Brain microvascular endothelial cell (primary cell): ENCODE results near the gene SOS1.

Experiments
- DNase-seq: peaks from one replicate; pipeline ENCODE4 v3.0.0-alpha.2; 2020
- H3K27ac ChIP-seq: fragments of 250-450 bp; sonication (Bioruptor Pico); 2 replicates; pipeline ENCODE4 v1.5.1; 2020; ENCODE audit warnings: mild to moderate bottlenecking, moderate library complexity
- H3K27me3 ChIP-seq: fragments of 250-450 bp; sonication (Bioruptor Pico); replicated peaks from 2 replicates; pipeline ENCODE4 v1.5.1; 2020; ENCODE audit warnings: mild to moderate bottlenecking
- H3K36me3 ChIP-seq: fragments of 250-450 bp; sonication (Bioruptor Pico); replicated peaks from 2 replicates; pipeline ENCODE4 v1.5.1; 2020; ENCODE audit warnings: mild to moderate bottlenecking
- H3K4me3 ChIP-seq: 2 replicates; pipeline ENCODE4 v1.5.1; 2011; ENCODE audit warnings: low read depth, mild to moderate bottlenecking, control low read depth, low read length, moderate library complexity
- in situ Hi-C: cut with HindIII; loops from 2 replicates; pipeline ENCODE4 v1.10.0; 2017; ENCODE audit warnings: low sequenced_read_pairs, low pct_ligation_motif_present
- TF ChIP-seq, protein P1 (sequence below): IDR thresholded peaks from 2 replicates; pipeline ENCODE4 v1.5.1; 2011; ENCODE audit warnings: low read depth, mild to moderate bottlenecking, moderate library complexity, low read length, control low read depth, inconsistent platforms; ENCODE audit errors: missing control alignments

SOS1 gene

DNA sequence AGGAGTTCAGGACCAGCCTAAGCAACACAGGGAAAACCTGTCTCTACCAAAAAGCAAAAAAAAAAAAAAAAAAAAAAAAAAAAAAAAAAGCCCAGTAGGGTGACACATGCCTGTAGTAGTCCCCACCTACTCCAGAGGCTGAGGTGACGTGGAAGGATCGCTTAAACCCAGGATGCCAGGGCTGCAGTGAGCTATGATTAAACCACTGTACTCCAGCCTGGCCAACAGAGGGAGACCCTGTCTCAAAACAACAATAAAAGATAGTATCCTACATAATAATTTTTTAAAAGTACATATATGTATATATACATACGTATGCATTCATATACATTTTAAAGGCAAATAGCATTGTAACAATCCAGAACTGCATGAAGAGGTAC lies 51.7 kb downstream of the SOS1 start:
- Histone ChIP-seq H3K27me3 (no peaks in the 10 kb centered on the region), H3K27ac (no peak overlapping the region), H3K4me3 (no peak overlapping the region), H3K36me3 (no peaks in the 10 kb centered on the region)
- TF ChIP-seq, protein P1, sequence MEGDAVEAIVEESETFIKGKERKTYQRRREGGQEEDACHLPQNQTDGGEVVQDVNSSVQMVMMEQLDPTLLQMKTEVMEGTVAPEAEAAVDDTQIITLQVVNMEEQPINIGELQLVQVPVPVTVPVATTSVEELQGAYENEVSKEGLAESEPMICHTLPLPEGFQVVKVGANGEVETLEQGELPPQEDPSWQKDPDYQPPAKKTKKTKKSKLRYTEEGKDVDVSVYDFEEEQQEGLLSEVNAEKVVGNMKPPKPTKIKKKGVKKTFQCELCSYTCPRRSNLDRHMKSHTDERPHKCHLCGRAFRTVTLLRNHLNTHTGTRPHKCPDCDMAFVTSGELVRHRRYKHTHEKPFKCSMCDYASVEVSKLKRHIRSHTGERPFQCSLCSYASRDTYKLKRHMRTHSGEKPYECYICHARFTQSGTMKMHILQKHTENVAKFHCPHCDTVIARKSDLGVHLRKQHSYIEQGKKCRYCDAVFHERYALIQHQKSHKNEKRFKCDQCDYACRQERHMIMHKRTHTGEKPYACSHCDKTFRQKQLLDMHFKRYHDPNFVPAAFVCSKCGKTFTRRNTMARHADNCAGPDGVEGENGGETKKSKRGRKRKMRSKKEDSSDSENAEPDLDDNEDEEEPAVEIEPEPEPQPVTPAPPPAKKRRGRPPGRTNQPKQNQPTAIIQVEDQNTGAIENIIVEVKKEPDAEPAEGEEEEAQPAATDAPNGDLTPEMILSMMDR, result peak; percentile 36
- peak; percentile 51 for DNase-seq
- in situ Hi-C loops, result loop anchor here (25.0 kb wide), 1 partner anchor 168 kb away; the partner anchor contains the start of gene CDKL4

DNA sequence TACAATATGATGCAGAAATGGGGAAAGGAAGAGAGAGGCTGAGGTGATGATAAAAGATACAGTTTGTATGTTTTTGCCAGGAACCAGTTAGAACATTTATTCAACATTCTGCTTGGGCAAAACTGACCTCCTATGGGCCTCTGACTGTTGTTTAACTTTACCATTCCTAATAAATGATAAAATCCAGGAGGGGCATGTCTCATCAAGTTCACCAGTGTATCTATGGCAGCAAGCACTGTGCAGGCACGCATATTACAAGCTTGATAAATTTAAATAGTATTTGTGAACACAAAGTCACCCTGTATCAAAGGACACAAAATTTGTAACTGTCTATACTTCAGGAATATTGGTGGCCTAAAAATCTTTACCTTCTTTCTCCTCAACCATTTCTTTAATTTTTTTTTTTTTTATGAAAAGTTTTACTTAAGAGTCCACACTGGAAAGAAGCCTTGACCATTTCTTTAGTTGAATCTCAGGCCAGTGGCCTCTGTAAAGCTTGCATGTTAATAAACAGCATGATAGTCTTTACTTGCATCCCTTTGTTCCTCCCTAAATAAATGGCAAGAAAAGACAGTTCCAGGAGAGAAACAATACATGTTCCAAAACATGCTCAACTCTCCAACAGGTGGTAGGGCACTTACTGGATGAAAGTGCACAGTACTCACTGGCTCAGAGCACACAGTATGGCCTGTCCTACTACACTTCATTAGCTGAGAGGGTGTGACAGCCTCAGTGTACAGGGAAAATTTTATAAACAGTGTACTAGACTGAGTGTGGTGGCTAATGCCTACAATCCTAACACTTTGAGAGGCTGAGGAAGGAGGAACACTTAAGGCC lies 52.3 kb downstream of the SOS1 start:
- Histone ChIP-seq H3K4me3 (no peak overlapping the region), H3K27ac (no peak overlapping the region), H3K27me3 (no peaks in the 10 kb centered on the region), H3K36me3 (no peaks in the 10 kb centered on the region)
- in situ Hi-C loops, result loop anchor here (25.0 kb wide), 1 partner anchor 169 kb away; the partner anchor contains the start of gene CDKL4
- no peak for DNase-seq
- TF ChIP-seq, protein P1, result no peak

DNA sequence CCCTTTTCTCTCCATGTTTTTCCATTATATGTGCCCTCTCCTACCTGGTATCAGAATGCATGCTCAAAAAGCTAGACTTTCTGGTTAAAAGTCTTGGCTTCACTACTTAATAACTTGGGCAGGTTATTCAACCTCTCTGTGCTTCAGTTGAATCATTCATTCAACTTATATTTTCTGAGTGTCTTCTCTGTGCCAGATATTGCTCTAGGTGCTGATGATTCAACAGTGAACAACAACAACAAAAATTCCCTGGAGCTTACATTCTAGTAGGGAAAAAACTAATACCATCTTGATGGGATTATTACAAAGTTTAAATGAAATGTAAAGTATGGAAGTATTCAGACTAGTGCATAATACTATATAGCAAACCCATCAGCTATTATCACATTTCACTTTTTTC lies 55.2 kb downstream of the SOS1 start:
- no peak for DNase-seq
- Histone ChIP-seq H3K27ac (no peak overlapping the region), H3K27me3 (no peaks in the 10 kb centered on the region), H3K4me3 (no peak overlapping the region), H3K36me3 (no peaks in the 10 kb centered on the region)
- in situ Hi-C loops, result loop anchor here (25.0 kb wide), 1 partner anchor 172 kb away; the partner anchor contains the start of gene CDKL4
- TF ChIP-seq, protein P1, result no peak

DNA sequence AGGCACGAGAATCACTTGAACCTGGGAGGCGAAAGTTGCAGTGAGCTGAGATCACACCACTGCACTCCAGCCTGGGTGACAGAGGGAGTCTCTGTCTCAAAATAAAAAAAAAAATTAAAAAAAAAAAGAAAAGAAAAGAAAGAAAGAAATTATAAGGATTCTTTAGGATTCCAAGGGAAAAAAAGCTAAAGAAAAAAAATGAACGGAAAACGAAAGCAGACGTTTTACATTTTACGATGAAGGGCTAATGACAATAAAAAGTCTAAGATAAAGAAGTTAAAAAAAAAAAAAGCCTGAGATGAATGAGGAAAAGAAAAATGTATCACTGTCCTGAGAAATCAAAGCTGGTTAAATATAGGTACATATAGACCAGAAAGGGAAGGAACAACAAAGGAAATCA lies 58.5 kb downstream of the SOS1 start:
- Histone ChIP-seq H3K27ac (no peak overlapping the region), H3K36me3 (no peaks in the 10 kb centered on the region), H3K4me3 (no peak overlapping the region), H3K27me3 (no peaks in the 10 kb centered on the region)
- no peak for DNase-seq
- in situ Hi-C loops, result loop anchor here (25.0 kb wide), 1 partner anchor 175 kb away; the partner anchor contains the start of gene CDKL4
- TF ChIP-seq, protein P1, result no peak

DNA sequence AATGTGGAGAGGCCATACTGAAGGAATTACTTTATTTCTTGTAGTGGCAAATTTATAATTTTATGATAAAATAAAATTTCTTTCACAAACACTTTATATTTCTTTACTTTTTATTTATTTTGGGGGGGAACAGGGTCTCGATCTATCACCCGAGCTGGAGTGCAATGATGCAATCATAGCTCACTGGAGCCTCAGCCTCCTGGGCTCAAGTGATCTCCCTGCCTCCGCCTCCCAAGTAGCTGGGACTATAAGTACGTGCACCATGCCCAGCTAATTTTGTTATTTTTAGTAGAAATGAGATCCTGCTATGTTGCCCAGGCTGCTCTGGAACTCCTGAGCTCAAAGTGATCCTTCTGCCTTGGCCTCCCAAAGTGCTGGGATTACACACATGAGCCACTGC lies 59.6 kb downstream of the SOS1 start:
- DNase-seq, result no peak
- TF ChIP-seq, protein P1, result no peak
- no peak overlapping the region for H3K27ac ChIP-seq
- H3K27me3 ChIP-seq, result no peaks in the 10 kb centered on the region
- no peak overlapping the region for H3K4me3 ChIP-seq
- H3K36me3 ChIP-seq, result no peaks in the 10 kb centered on the region
- in situ Hi-C loops, result loop anchor here (25.0 kb wide), 1 partner anchor 176 kb away; the partner anchor contains the start of gene CDKL4
